ENCODE results near the gene WNT3. TPM values are rescaled to one million over a fixed set of nuclear protein-coding genes. Genes with fewer than 3 reads are reported as not detected.

The WNT3 gene
- total RNA-seq, 1 donor from 2014 or later: 2.2 TPM

- DNase-seq (no peak), ATAC-seq (no peak)
- Histone ChIP-seq H3K27me3 (ENCODE audit: low read depth) (peaks cover 11% of the 10 kb centered on the region), H3K27ac (no peak overlapping the region), H3K9me3 (no peaks in the 10 kb centered on the region), H3K4me3 (no peak overlapping the region), H3K4me1 (no peaks in the 10 kb centered on the region), H3K36me3 (no peaks in the 10 kb centered on the region)
- TF ChIP-seq CTCF (IDR thresholded peaks at IDR 0.05): no peak
- intact Hi-C loops (cut with DNase I): no loop called here
Measured at GRCh38 chr17:46788796-46789195, 29.7 kb downstream of the WNT3 start.

- intact Hi-C loops (cut with DNase I): no loop called here
- peaks cover 11% of the 10 kb centered on the region for H3K27me3 ChIP-seq (ENCODE audit: low read depth)
- H3K4me3 ChIP-seq: no peak overlapping the region
- H3K4me1 ChIP-seq: no peaks in the 10 kb centered on the region
- H3K36me3 ChIP-seq: no peaks in the 10 kb centered on the region
- DNase-seq (no peak), ATAC-seq (no peak)
- no peaks in the 10 kb centered on the region for H3K9me3 ChIP-seq
- no peak for TF ChIP-seq CTCF (IDR thresholded peaks at IDR 0.05)
- H3K27ac ChIP-seq: no peak overlapping the region
Measured at GRCh38 chr17:46788300-46788699, 30.2 kb downstream of the WNT3 start.

- no peak overlapping the region for H3K4me3 ChIP-seq
- no peaks in the 10 kb centered on the region for H3K9me3 ChIP-seq
- ATAC-seq: no peak
- intact Hi-C loops (cut with DNase I): no loop called here
- TF ChIP-seq CTCF (IDR thresholded peaks at IDR 0.05): no peak
- DNase-seq: no peak
- no peaks in the 10 kb centered on the region for H3K4me1 ChIP-seq
- peaks cover 11% of the 10 kb centered on the region for H3K27me3 ChIP-seq (ENCODE audit: low read depth)
- H3K36me3 ChIP-seq: no peaks in the 10 kb centered on the region
- no peak overlapping the region for H3K27ac ChIP-seq
Measured at GRCh38 chr17:46787478-46787877, 31.0 kb downstream of the WNT3 start.

- TF ChIP-seq CTCF (IDR thresholded peaks at IDR 0.05): no peak
- intact Hi-C loops (cut with DNase I): no loop called here
- no peak for DNase-seq
- Histone ChIP-seq H3K9me3 (no peaks in the 10 kb centered on the region), H3K4me3 (no peak overlapping the region), H3K27me3 (ENCODE audit: low read depth) (peaks cover 9% of the 10 kb centered on the region), H3K36me3 (no peaks in the 10 kb centered on the region), H3K27ac (no peak overlapping the region), H3K4me1 (no peaks in the 10 kb centered on the region)
- ATAC-seq: no peak
Measured at GRCh38 chr17:46785696-46786095, 32.8 kb downstream of the WNT3 start.

- Histone ChIP-seq H3K36me3 (no peaks in the 10 kb centered on the region), H3K27me3 (ENCODE audit: low read depth) (no peaks in the 10 kb centered on the region), H3K4me3 (no peak overlapping the region), H3K9me3 (no peaks in the 10 kb centered on the region), H3K4me1 (no peaks in the 10 kb centered on the region), H3K27ac (no peak overlapping the region)
- DNase-seq (no peak), ATAC-seq (no peak)
- TF ChIP-seq CTCF (IDR thresholded peaks at IDR 0.05): no peak
- intact Hi-C loops (cut with DNase I): no loop called here
Measured at GRCh38 chr17:46783031-46783593, 35.4 kb downstream of the WNT3 start.

All from lower lobe of right lung (tissue), 2 donors.